ENCODE results near the gene PAN3. TPM values are rescaled to one million over a fixed set of nuclear protein-coding genes. Genes with fewer than 3 reads are reported as not detected.

Gene PAN3
- total RNA-seq, 6 donors from 2014 or later = 30.2 to 69.1 (median 34.1) TPM

- no peak overlapping the region for H3K27ac ChIP-seq
- H3K36me3 ChIP-seq = peaks cover 0 to 9% (median 0%) of the 10 kb centered on the region in 4 donors
- ATAC-seq (ENCODE audit: low FRiP score in 2 of 2) (no peak), DNase-seq (no peak)
- no peak overlapping the region for H3K4me3 ChIP-seq
- no peaks in the 10 kb centered on the region for H3K4me1 ChIP-seq
- no peak for TF ChIP-seq POLR2A (IDR thresholded peaks at IDR 0.05)
- TF ChIP-seq EP300 (IDR thresholded peaks at IDR 0.05) = no peak
- TF ChIP-seq POLR2AphosphoS5 (IDR thresholded peaks at IDR 0.05) = no peak
- TF ChIP-seq, protein P1, sequence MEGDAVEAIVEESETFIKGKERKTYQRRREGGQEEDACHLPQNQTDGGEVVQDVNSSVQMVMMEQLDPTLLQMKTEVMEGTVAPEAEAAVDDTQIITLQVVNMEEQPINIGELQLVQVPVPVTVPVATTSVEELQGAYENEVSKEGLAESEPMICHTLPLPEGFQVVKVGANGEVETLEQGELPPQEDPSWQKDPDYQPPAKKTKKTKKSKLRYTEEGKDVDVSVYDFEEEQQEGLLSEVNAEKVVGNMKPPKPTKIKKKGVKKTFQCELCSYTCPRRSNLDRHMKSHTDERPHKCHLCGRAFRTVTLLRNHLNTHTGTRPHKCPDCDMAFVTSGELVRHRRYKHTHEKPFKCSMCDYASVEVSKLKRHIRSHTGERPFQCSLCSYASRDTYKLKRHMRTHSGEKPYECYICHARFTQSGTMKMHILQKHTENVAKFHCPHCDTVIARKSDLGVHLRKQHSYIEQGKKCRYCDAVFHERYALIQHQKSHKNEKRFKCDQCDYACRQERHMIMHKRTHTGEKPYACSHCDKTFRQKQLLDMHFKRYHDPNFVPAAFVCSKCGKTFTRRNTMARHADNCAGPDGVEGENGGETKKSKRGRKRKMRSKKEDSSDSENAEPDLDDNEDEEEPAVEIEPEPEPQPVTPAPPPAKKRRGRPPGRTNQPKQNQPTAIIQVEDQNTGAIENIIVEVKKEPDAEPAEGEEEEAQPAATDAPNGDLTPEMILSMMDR (IDR thresholded peaks at IDR 0.05) = no peak
- no peaks in the 10 kb centered on the region for H3K9me3 ChIP-seq
- 89 to 90% methylated on average over 4 of the region's 4 CpGs for WGBS, 2 donors
- H3K27me3 ChIP-seq = no peaks in the 10 kb centered on the region
Observed at GRCh38 chr13:28229522-28230411, 91.4 kb downstream of the PAN3 start.

DNA sequence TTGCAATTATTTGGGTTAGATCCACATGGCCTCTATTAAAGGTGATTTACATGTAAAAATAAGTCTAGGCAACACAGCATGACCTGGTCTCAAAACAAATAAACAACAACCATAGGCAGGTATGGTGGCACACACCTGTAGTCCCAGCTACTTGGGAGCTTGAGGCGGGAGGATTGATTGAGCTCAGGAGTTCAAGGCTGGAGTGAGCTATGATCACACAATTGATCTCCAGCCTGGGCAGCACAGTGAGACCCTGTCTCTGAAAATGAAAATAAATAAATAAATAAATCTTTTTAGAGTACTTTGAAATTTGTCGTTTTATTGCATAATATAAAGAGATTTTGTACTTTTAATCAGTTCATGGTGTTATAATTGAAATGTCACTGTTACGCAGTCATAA is 93.3 kb downstream of the PAN3 start:
- ATAC-seq (ENCODE audit: low FRiP score in 2 of 2) = no peak
- no peak for DNase-seq
- TF ChIP-seq EP300 (IDR thresholded peaks at IDR 0.05) = no peak
- TF ChIP-seq, protein P1 (IDR thresholded peaks at IDR 0.05) = no peak
- no peak for TF ChIP-seq POLR2AphosphoS5 (IDR thresholded peaks at IDR 0.05)
- no peak for TF ChIP-seq POLR2A (IDR thresholded peaks at IDR 0.05)

DNA sequence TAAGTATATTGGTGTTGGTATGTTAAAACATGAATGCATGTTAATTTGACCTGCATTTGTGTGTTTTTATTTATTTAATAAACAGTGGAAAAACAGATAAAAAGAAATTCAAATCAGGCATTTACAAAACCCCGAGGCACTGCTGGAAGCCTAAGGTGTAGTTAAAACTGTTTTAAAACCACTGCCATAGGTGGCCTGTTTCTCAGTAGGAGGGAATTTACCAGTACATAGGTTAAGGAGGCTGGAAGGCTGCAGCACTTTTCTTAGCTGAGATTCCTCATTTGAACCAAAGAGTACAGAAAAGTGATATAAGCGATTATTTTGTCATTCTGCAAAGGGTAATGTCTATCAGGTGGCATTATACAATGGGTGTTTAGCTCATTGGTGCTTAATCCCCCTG is 99.6 kb downstream of the PAN3 start:
- H3K27ac ChIP-seq = no peak overlapping the region
- H3K4me3 ChIP-seq = no peak overlapping the region
- DNase-seq (no peak), ATAC-seq (ENCODE audit: low FRiP score in 2 of 2) (no peak)
- TF ChIP-seq POLR2A (IDR thresholded peaks at IDR 0.05) (no peak), EP300 (IDR thresholded peaks at IDR 0.05) (no peak), POLR2AphosphoS5 (IDR thresholded peaks at IDR 0.05) (no peak)
- TF ChIP-seq, protein P1 (IDR thresholded peaks at IDR 0.05) = no peak
- H3K27me3 ChIP-seq = no peaks in the 10 kb centered on the region
- H3K4me1 ChIP-seq = no peaks in the 10 kb centered on the region
- 94% methylated on average over 2 of the region's 2 CpGs for WGBS, 2 donors
- H3K9me3 ChIP-seq = no peaks in the 10 kb centered on the region
- H3K36me3 ChIP-seq = peaks cover 0 to 34% (median 6%) of the 10 kb centered on the region in 4 donors

More for the DNA sequence above, 93.3 kb downstream of the PAN3 start:
- H3K4me3 ChIP-seq = no peak overlapping the region
- H3K9me3 ChIP-seq = no peaks in the 10 kb centered on the region
- H3K36me3 ChIP-seq = peaks cover 0 to 11% (median 0%) of the 10 kb centered on the region in 4 donors
- H3K27me3 ChIP-seq = no peaks in the 10 kb centered on the region
- H3K27ac ChIP-seq = no peak overlapping the region
- no peaks in the 10 kb centered on the region for H3K4me1 ChIP-seq
- WGBS, 2 donors = 96 to 99% methylated on average over 3 of the region's 3 CpGs

DNA sequence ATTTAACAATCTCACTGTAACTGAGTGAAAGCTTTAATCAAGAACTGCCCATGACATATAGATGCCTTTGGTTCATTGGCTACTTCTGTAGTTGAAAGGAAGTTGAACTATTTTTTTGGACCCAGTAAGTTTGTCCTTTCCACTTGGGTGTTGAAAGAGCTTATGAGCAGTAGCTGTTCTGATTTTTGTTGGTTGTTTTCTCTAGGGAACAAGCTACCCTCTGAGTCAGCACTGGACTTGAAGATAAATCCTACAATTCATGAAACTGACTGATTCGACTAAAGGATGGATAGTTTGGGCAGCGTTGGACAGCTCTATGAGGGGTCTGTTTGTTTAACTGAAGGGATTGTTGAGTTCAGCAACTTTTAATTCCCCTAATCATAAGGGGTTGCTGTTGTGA is 101.0 kb downstream of the PAN3 start:
- Histone ChIP-seq H3K9me3 (no peaks in the 10 kb centered on the region), H3K4me3 (no peak overlapping the region), H3K36me3 (peaks cover 0 to 33% (median 6%) of the 10 kb centered on the region in 4 donors), H3K4me1 (no peaks in the 10 kb centered on the region), H3K27ac (no peak overlapping the region), H3K27me3 (no peaks in the 10 kb centered on the region)
- WGBS, 2 donors = 83 to 88% methylated on average over 2 of the region's 2 CpGs
- no peak for ATAC-seq (ENCODE audit: low FRiP score in 2 of 2)
- DNase-seq = no peak
- TF ChIP-seq, protein P1 (IDR thresholded peaks at IDR 0.05) = no peak
- TF ChIP-seq POLR2A (IDR thresholded peaks at IDR 0.05) (no peak), POLR2AphosphoS5 (IDR thresholded peaks at IDR 0.05) (no peak), EP300 (IDR thresholded peaks at IDR 0.05) (no peak)
